Keratinocyte (primary cell): ENCODE results near the gene HPS3. TPM values are rescaled to one million over a fixed set of nuclear protein-coding genes. Genes with fewer than 3 reads are reported as not detected.

Experiments used
- DNase-seq: peaks from one replicate; pipeline ENCODE4 v3.0.0-alpha.2; 2011; ENCODE audit warnings: low read depth, missing footprints, low spot score
- FAIRE-seq: peaks from 2 replicates; lab custom pipeline; 2011; peaks lifted over from hg19 to GRCh38; lab: Jason Lieb, UNC
- H2AFZ ChIP-seq: 2 replicates; pipeline ENCODE4 v1.6.0; 2012; ENCODE audit warnings: low read length, control low read depth, inconsistent platforms; ENCODE audit not compliant: control insufficient read depth
- H3K27ac ChIP-seq: 2 replicates; pipeline ENCODE4 v1.5.1; 2011; ENCODE audit warnings: low read length; ENCODE audit not compliant: control insufficient read depth, insufficient read depth
- H3K27me3 ChIP-seq: 3 replicates; pipeline ENCODE4 v1.6.0; 2011; ENCODE audit warnings: low read length; ENCODE audit not compliant: control insufficient read depth, insufficient read depth; ENCODE audit errors: extremely low read depth
- H3K36me3 ChIP-seq, 2 experiments: 2 replicates in 1 of 2; 3 replicates in 1 of 2; pipeline ENCODE4 v1.5.1; 2011; ENCODE audit warnings: low read length in 2 of 2, mild to moderate bottlenecking in 1 of 2; ENCODE audit not compliant: control insufficient read depth in 2 of 2, insufficient read depth in 2 of 2; ENCODE audit errors: extremely low read depth in 1 of 2
- H3K4me1 ChIP-seq: 3 replicates; pipeline ENCODE4 v1.5.1; 2011; ENCODE audit warnings: low read length; ENCODE audit not compliant: control insufficient read depth, insufficient read depth; ENCODE audit errors: extremely low read depth
- H3K4me2 ChIP-seq: 3 replicates; pipeline ENCODE4 v1.6.0; 2011; ENCODE audit warnings: low read depth, low read length; ENCODE audit not compliant: control insufficient read depth, insufficient read depth; ENCODE audit errors: extremely low read depth
- H3K4me3 ChIP-seq, 3 experiments: fragments of 200-600 bp in 1 of 3; sonication (generic) in 1 of 3; 2 replicates in 2 of 3; 3 replicates in 1 of 3; pipeline ENCODE4 v1.5.1; 2011 to 2016; ENCODE audit warnings: low read length in 3 of 3, mild to moderate bottlenecking in 3 of 3, control low read depth in 2 of 3, inconsistent platforms in 1 of 3, low read depth in 1 of 3, mixed read lengths in 1 of 3, mixed run types in 1 of 3, moderate library complexity in 1 of 3; ENCODE audit not compliant: control insufficient read depth in 2 of 3, insufficient read depth in 2 of 3; ENCODE audit errors: extremely low read depth in 1 of 3
- H3K79me2 ChIP-seq: 2 replicates; pipeline ENCODE4 v1.6.0; 2012; ENCODE audit warnings: low read length; ENCODE audit not compliant: control insufficient read depth, insufficient read depth
- H3K9ac ChIP-seq: 3 replicates; pipeline ENCODE4 v1.6.0; 2011; ENCODE audit warnings: low read length; ENCODE audit not compliant: control insufficient read depth, insufficient read depth; ENCODE audit errors: extremely low read depth
- H3K9me1 ChIP-seq: 3 replicates; pipeline ENCODE4 v1.6.0; 2011; ENCODE audit warnings: low read length; ENCODE audit not compliant: control insufficient read depth, insufficient read depth; ENCODE audit errors: extremely low read depth
- H3K9me3 ChIP-seq: 2 replicates; pipeline ENCODE4 v1.5.1; 2012; ENCODE audit warnings: low read depth, low read length; ENCODE audit not compliant: control insufficient read depth
- H4K20me1 ChIP-seq: 3 replicates; pipeline ENCODE4 v1.6.0; 2011; ENCODE audit warnings: low read length; ENCODE audit not compliant: control insufficient read depth, insufficient read depth; ENCODE audit errors: extremely low read depth
- EZH2 ChIP-seq: IDR thresholded peaks from one replicate; pipeline ENCODE4 v1.6.1; 2012; ENCODE audit warnings: inconsistent platforms, mild to moderate bottlenecking, low read length, moderate library complexity
- dilution Hi-C: fragments of 300-500 bp; cut with MboI; formaldehyde crosslinking; loops from one replicate; pipeline ENCODE4 v1.7.0; 2020; ENCODE audit warnings: low sequenced_read_pairs; ENCODE audit not compliant: extremely low pct_ligation_motif_present
- polyA plus RNA-seq, 5 experiments: library from polyadenylated mRNA; depleted of rRNA in 3 of 5; stranded (reverse) in 3 of 5; stranded (forward) in 1 of 5; unstranded in 1 of 5; fragments of >200 nt; gene quantifications; 1 replicate in 1 of 5; 2 replicates in 3 of 5; 3 replicates in 1 of 5; pipeline versions ENCODE4 v1.2.1 to v1.2.3, GENCODE V29; 2011 to 2012; ENCODE audit warnings: missing spikeins in 2 of 5, low read depth in 1 of 5, low replicate concordance in 1 of 5
- TF ChIP-seq, protein P1 (sequence below), 3 experiments: IDR thresholded peaks in 1 of 3; conservative IDR thresholded peaks in 1 of 3; optimal IDR thresholded peaks in 1 of 3; 2 replicates in 2 of 3; 3 replicates in 1 of 3; pipeline versions ENCODE3 to v1.5.1; 2011; ENCODE audit warnings: low read length in 3 of 3, mild to moderate bottlenecking in 3 of 3, moderate library complexity in 2 of 3, control low read depth in 1 of 3, inconsistent platforms in 1 of 3; ENCODE audit not compliant: insufficient read depth in 2 of 3; ENCODE audit errors: extremely low read depth in 1 of 3

HPS3 gene
- polyA plus RNA-seq, 1 donor (not counting 4 experiments of a cell fraction or from before 2014, with no cell fraction given): 12.9 TPM

DNA sequence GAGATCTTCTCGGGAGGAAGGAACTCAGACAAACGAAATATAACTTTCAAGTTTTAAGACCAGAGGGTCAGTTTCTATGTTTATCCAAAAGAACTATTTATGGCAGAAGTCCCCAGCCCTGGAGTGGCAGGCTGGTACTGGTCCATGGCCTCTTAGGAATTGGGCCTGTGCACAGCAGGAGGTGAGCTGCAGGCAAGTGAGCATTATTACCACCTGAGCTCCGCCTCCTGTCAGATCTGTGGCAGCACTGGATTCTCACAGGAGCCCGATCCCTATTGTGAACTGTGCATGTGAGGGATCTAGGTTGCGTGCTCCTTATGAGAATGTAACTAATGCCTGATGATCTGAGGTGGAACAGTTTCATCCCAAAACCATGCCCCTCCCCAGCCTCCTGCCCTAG, 14.3 kb upstream of the HPS3 start:
- no peaks in the 10 kb centered on the region for H3K27me3 ChIP-seq
- H3K4me2 ChIP-seq: no peak overlapping the region
- TF ChIP-seq EZH2: no peak
- TF ChIP-seq, protein P1, sequence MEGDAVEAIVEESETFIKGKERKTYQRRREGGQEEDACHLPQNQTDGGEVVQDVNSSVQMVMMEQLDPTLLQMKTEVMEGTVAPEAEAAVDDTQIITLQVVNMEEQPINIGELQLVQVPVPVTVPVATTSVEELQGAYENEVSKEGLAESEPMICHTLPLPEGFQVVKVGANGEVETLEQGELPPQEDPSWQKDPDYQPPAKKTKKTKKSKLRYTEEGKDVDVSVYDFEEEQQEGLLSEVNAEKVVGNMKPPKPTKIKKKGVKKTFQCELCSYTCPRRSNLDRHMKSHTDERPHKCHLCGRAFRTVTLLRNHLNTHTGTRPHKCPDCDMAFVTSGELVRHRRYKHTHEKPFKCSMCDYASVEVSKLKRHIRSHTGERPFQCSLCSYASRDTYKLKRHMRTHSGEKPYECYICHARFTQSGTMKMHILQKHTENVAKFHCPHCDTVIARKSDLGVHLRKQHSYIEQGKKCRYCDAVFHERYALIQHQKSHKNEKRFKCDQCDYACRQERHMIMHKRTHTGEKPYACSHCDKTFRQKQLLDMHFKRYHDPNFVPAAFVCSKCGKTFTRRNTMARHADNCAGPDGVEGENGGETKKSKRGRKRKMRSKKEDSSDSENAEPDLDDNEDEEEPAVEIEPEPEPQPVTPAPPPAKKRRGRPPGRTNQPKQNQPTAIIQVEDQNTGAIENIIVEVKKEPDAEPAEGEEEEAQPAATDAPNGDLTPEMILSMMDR (optimal IDR thresholded peaks at IDR 0.05 in 1 of 3, IDR thresholded peaks at IDR 0.05 in 1 of 3, conservative IDR thresholded peaks at IDR 0.05 in 1 of 3; ENCODE audit: extremely low read depth in 1 of 3, insufficient read depth in 2 of 3, low read length in 3 of 3): no peak
- H2AFZ ChIP-seq: no peak overlapping the region
- H3K4me3 ChIP-seq: no peak overlapping the region
- H3K36me3 ChIP-seq: no peaks in the 10 kb centered on the region
- no peaks in the 10 kb centered on the region for H3K4me1 ChIP-seq
- FAIRE-seq (no peak), DNase-seq (no peak)
- no peaks in the 10 kb centered on the region for H4K20me1 ChIP-seq
- H3K9me1 ChIP-seq: no peaks in the 10 kb centered on the region
- H3K9ac ChIP-seq: no peak overlapping the region
- H3K9me3 ChIP-seq: no peaks in the 10 kb centered on the region
- H3K79me2 ChIP-seq: no peaks in the 10 kb centered on the region
- dilution Hi-C loops: no loop called here
- no peak overlapping the region for H3K27ac ChIP-seq

DNA sequence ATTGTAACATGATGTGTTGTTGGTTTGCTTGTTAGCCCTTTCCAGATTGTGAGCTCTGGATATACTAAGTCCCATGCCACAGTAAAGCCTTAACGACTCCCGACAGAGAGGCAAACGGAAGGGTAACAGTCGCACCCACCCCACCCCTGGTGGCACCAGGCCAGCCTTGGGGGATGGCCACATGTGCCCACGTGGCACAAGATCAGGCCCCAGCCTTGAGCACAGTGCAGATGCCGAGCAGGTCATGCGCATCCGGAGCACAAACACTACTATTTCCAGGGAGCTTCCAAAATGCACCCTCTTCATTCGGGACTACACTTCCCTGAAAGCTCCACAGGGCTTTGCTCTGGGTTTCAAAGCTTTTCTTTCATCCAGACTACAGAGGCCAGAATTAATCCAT, 10.7 kb upstream of the HPS3 start:
- Histone ChIP-seq H3K9me3 (no peaks in the 10 kb centered on the region), H3K36me3 (no peaks in the 10 kb centered on the region), H3K27me3 (no peaks in the 10 kb centered on the region), H4K20me1 (no peaks in the 10 kb centered on the region), H3K79me2 (no peaks in the 10 kb centered on the region), H3K4me2 (no peak overlapping the region), H3K9ac (no peak overlapping the region), H3K4me1 (no peaks in the 10 kb centered on the region), H2AFZ (no peak overlapping the region), H3K9me1 (no peaks in the 10 kb centered on the region), H3K27ac (no peak overlapping the region), H3K4me3 (no peak overlapping the region)
- FAIRE-seq (no peak), DNase-seq (no peak)
- dilution Hi-C loops: no loop called here
- TF ChIP-seq, protein P1 (optimal IDR thresholded peaks at IDR 0.05 in 1 of 3, IDR thresholded peaks at IDR 0.05 in 1 of 3, conservative IDR thresholded peaks at IDR 0.05 in 1 of 3; ENCODE audit: extremely low read depth in 1 of 3, insufficient read depth in 2 of 3, low read length in 3 of 3): no peak
- no peak for TF ChIP-seq EZH2
